H1 (cell line): Measurements from ENCODE around the gene TVP23A. TPM values are rescaled to one million over a fixed set of nuclear protein-coding genes. Genes with fewer than 3 reads are reported as not detected.

Experiments
- CTCF ChIA-PET: fragments of 300-600 bp; sonication (Branson Sonifier 250); formaldehyde crosslinking; loops from one replicate; lab custom pipeline; 2021; ENCODE audit not compliant: partially characterized antibody; lab: Charles Lee
- POLR2A ChIA-PET: fragments of 300-600 bp; sonication (Branson Sonifier 250); formaldehyde crosslinking; loops from one replicate; lab custom pipeline; 2021; ENCODE audit warnings: inconsistent platforms; ENCODE audit not compliant: partially characterized antibody; lab: Charles Lee
- DNase-seq, 2 experiments: peaks; one replicate each; pipeline versions ENCODE4 v3.0.0 to v3.0.0-alpha.2; 2010 to 2022; ENCODE audit warnings: low spot score in 2 of 2, low read depth in 1 of 2, mixed read lengths in 1 of 2
- FAIRE-seq: peaks from 2 replicates; lab custom pipeline; 2011; peaks lifted over from hg19 to GRCh38; lab: Jason Lieb, UNC
- H2AFZ ChIP-seq: 2 replicates; pipeline ENCODE4 v1.8.1; 2012; ENCODE audit warnings: low read length, inconsistent platforms
- H2AK5ac ChIP-seq: 2 replicates; pipeline ENCODE4 v1.6.1; 2013; ENCODE audit warnings: low read depth, low read length
- H2BK120ac ChIP-seq: replicated peaks from 2 replicates; pipeline ENCODE3; 2013; ENCODE audit warnings: low read depth, low read length, inconsistent platforms
- H2BK12ac ChIP-seq: 2 replicates; pipeline ENCODE4 v1.6.1; 2013; ENCODE audit warnings: low read depth, low read length
- H2BK15ac ChIP-seq: 2 replicates; pipeline ENCODE4 v1.6.1; 2013; ENCODE audit warnings: low read length
- H2BK20ac ChIP-seq: 2 replicates; pipeline ENCODE4 v1.6.1; 2013; ENCODE audit warnings: low read length
- H2BK5ac ChIP-seq: 2 replicates; pipeline ENCODE4 v1.6.1; 2013; ENCODE audit warnings: low read depth, low read length
- H3K14ac ChIP-seq: 2 replicates; pipeline ENCODE4 v1.6.1; 2013; ENCODE audit warnings: inconsistent platforms; ENCODE audit not compliant: insufficient read length
- H3K18ac ChIP-seq: 2 replicates; pipeline ENCODE4 v1.6.1; 2013; ENCODE audit warnings: low read length; ENCODE audit errors: extremely low read depth
- H3K23ac ChIP-seq: 2 replicates; pipeline ENCODE4 v1.6.1; 2013; ENCODE audit warnings: inconsistent platforms; ENCODE audit not compliant: insufficient read length
- H3K23me2 ChIP-seq: 2 replicates; pipeline ENCODE4 v1.6.1; 2013; ENCODE audit warnings: low read depth, low read length
- H3K27ac ChIP-seq: 2 replicates; pipeline ENCODE4 v1.6.1; 2011; ENCODE audit warnings: low read depth, low read length, inconsistent platforms
- H3K27me3 ChIP-seq, 4 experiments: replicated peaks in 1 of 4; 1 replicate in 1 of 4; 2 replicates in 3 of 4; pipeline versions ENCODE4 v1.6.1 to v1.8.1; 2011 to 2013; ENCODE audit warnings: low read length in 3 of 4, mild to moderate bottlenecking in 3 of 4, inconsistent platforms in 2 of 4, mixed read lengths in 2 of 4, moderate library complexity in 1 of 4; ENCODE audit not compliant: control insufficient read depth in 3 of 4, insufficient read depth in 3 of 4; ENCODE audit errors: extremely low read depth in 1 of 4
- H3K36me3 ChIP-seq, 4 experiments: 2 replicates each; pipeline versions ENCODE4 v1.6.1 to v1.8.1; 2011 to 2013; ENCODE audit warnings: mild to moderate bottlenecking in 4 of 4, low read length in 3 of 4, moderate library complexity in 2 of 4, control low read depth in 1 of 4, inconsistent platforms in 1 of 4; ENCODE audit not compliant: insufficient read depth in 4 of 4, control insufficient read depth in 2 of 4
- H3K4ac ChIP-seq: replicated peaks from 2 replicates; pipeline ENCODE3; 2013; ENCODE audit warnings: low read length, low read depth, mixed read lengths, inconsistent platforms; ENCODE audit not compliant: insufficient read length
- H3K4me1 ChIP-seq, 4 experiments: replicated peaks in 1 of 4; 1 replicate in 1 of 4; 2 replicates in 3 of 4; pipeline versions ENCODE4 v1.6.1 to v1.8.1; 2011 to 2013; ENCODE audit warnings: low read length in 3 of 4, inconsistent platforms in 2 of 4, mixed read lengths in 1 of 4; ENCODE audit not compliant: insufficient read depth in 4 of 4, control insufficient read depth in 3 of 4
- H3K4me2 ChIP-seq, 2 experiments: 2 replicates each; pipeline versions ENCODE4 v1.6.1 to v1.8.1; 2011 to 2013; ENCODE audit warnings: low read depth in 2 of 2, low read length in 2 of 2, control low read depth in 1 of 2, inconsistent platforms in 1 of 2, mild to moderate bottlenecking in 1 of 2; ENCODE audit not compliant: insufficient read depth in 1 of 2
- H3K4me3 ChIP-seq, 4 experiments: fragments of 200-600, 300-600 bp in 1 of 4; sonication (generic), shearing (Covaris generic), sonication (Bioruptor Twin) in 1 of 4; 2 replicates each; pipeline versions ENCODE4 v1.5.1 to v1.8.1; 2011 to 2016; ENCODE audit warnings: low read length in 4 of 4, low read depth in 3 of 4, control low read depth in 2 of 4, inconsistent platforms in 2 of 4, mild to moderate bottlenecking in 2 of 4, mixed read lengths in 1 of 4, moderate library complexity in 1 of 4; ENCODE audit not compliant: insufficient read depth in 2 of 4; ENCODE audit errors: extremely low read depth in 1 of 4
- H3K56ac ChIP-seq: replicated peaks from 2 replicates; pipeline ENCODE3; 2013; ENCODE audit warnings: low read depth, mild to moderate bottlenecking, mixed read lengths, low read length, inconsistent platforms; ENCODE audit not compliant: insufficient read length
- H3K79me1 ChIP-seq: 2 replicates; pipeline ENCODE4 v1.6.1; 2013; ENCODE audit warnings: low read depth, low read length, control low read depth
- H3K79me2 ChIP-seq, 2 experiments: 2 replicates each; pipeline versions ENCODE4 v1.6.1 to v1.8.1; 2012 to 2013; ENCODE audit warnings: low read length in 2 of 2, mild to moderate bottlenecking in 2 of 2, inconsistent platforms in 1 of 2; ENCODE audit not compliant: insufficient read depth in 2 of 2, control insufficient read depth in 1 of 2
- H3K9ac ChIP-seq, 4 experiments: replicated peaks in 1 of 4; 1 replicate in 1 of 4; 2 replicates in 3 of 4; pipeline versions ENCODE4 v1.6.1 to v1.8.1; 2011 to 2013; ENCODE audit warnings: low read depth in 3 of 4, low read length in 3 of 4, control low read depth in 2 of 4, mild to moderate bottlenecking in 2 of 4, moderate library complexity in 2 of 4, inconsistent platforms in 1 of 4; ENCODE audit errors: extremely low read depth in 1 of 4
- H3K9me3 ChIP-seq, 2 experiments: 2 replicates each; pipeline versions ENCODE4 v1.6.1 to v1.8.1; 2012 to 2013; ENCODE audit warnings: mild to moderate bottlenecking in 2 of 2, moderate library complexity in 2 of 2, control low read depth in 1 of 2, inconsistent platforms in 1 of 2, low read depth in 1 of 2, low read length in 1 of 2, mixed read lengths in 1 of 2; ENCODE audit not compliant: insufficient read depth in 2 of 2
- H4K20me1 ChIP-seq, 2 experiments: replicated peaks in 1 of 2; 2 replicates each; pipeline versions ENCODE3 to v1.8.1; 2011 to 2013; ENCODE audit warnings: inconsistent platforms in 2 of 2, low read length in 2 of 2, mild to moderate bottlenecking in 1 of 2; ENCODE audit not compliant: insufficient read depth in 2 of 2, control insufficient read depth in 1 of 2
- H4K5ac ChIP-seq: 2 replicates; pipeline ENCODE4 v1.6.1; 2013; ENCODE audit warnings: low read length, low read depth, mixed read lengths, inconsistent platforms; ENCODE audit not compliant: insufficient read length
- H4K8ac ChIP-seq: 2 replicates; pipeline ENCODE4 v1.8.0; 2013; ENCODE audit warnings: mild to moderate bottlenecking, moderate library complexity, low read length, inconsistent platforms; ENCODE audit not compliant: insufficient read depth; ENCODE audit errors: extremely low read depth
- H4K91ac ChIP-seq: replicated peaks from 2 replicates; pipeline ENCODE3; 2013; ENCODE audit warnings: low read length, mixed read lengths, inconsistent platforms; ENCODE audit not compliant: insufficient read length
- ATF3 ChIP-seq: IDR thresholded peaks from 2 replicates; pipeline ENCODE4 v1.6.1; 2011; ENCODE audit warnings: low read depth, mild to moderate bottlenecking, low read length; ENCODE audit not compliant: insufficient read depth
- HDAC2 ChIP-seq, 2 experiments: fragments of 300-600 bp in 1 of 2; sonication (generic) in 1 of 2; IDR thresholded peaks; 2 replicates each; pipeline ENCODE4 v1.6.1; 2011 to 2012; ENCODE audit warnings: low read depth in 2 of 2, low read length in 2 of 2, mild to moderate bottlenecking in 2 of 2, moderate library complexity in 2 of 2, borderline replicate concordance in 1 of 2, inconsistent platforms in 1 of 2
- SUZ12 ChIP-seq: fragments of 200-600 bp; sonication (generic); IDR thresholded peaks from 2 replicates; pipeline ENCODE4 v1.6.1; 2012; ENCODE audit warnings: mild to moderate bottlenecking, inconsistent platforms, low read length, moderate library complexity, mixed read lengths
- USF2 ChIP-seq: IDR thresholded peaks from 2 replicates; pipeline ENCODE4 v1.6.1; 2011; ENCODE audit warnings: low read length, improper control_type of control experiment
- WGBS, 2 experiments: shearing (Covaris generic) in 1 of 2; methylation state at CpG; one replicate each; pipeline versions ENCODE4 v1.1.6 to v1.1.7; 2013 to 2015; ENCODE audit warnings: low lambda C conversion rate in 2 of 2, mixed read lengths in 2 of 2, inconsistent platforms in 1 of 2, low coverage in 1 of 2, missing lambda C conversion rate in 1 of 2; ENCODE audit not compliant: insufficient replicate concordance in 2 of 2, insufficient coverage in 1 of 2, insufficient read length in 1 of 2; ENCODE audit errors: extremely low coverage in 1 of 2, missing lambda C conversion rate in 1 of 2; 5-methylcytosine and 5-hydroxymethylcytosine counted together
- polyA plus RNA-seq, 7 experiments: library from polyadenylated mRNA; depleted of rRNA in 3 of 7; stranded (reverse) in 5 of 7; unstranded in 2 of 7; fragments of >200 nt in 5 of 7; fragments of 200-250 nt in 2 of 7; gene quantifications; 1 replicate in 5 of 7; 2 replicates in 1 of 7; 4 replicates in 1 of 7; pipeline versions ENCODE4 v1.2.1 to v1.2.3, GENCODE V29; 2011 to 2013; ENCODE audit warnings: missing spikeins in 2 of 7, mixed read lengths in 2 of 7
- total RNA-seq: library from RNA; stranded (reverse); fragmentation: NEBNext Ultra II Directional; extraction: Animal tissue kit (Norgen Biotek cat#: 25700); gene quantifications from 2 replicates; pipeline ENCODE4 v1.2.1, GENCODE V29; 2021

Gene TVP23A
- total and polyA plus RNA-seq, 2 of the 8 experiments (the other 6 are each of a cell fraction or from before 2014, with no cell fraction given), result 2.2 to 3.1 TPM

- Histone ChIP-seq H2BK120ac (no peak overlapping the region), H3K9me3 (no peaks in the 10 kb centered on the region), H3K79me2 (no peaks in the 10 kb centered on the region), H3K79me1 (no peaks in the 10 kb centered on the region), H4K20me1 (no peaks in the 10 kb centered on the region), H4K5ac (no peak overlapping the region), H3K23ac (no peak overlapping the region), H2AFZ (no peak overlapping the region), H2BK5ac (no peak overlapping the region), H4K8ac (no peak overlapping the region), H2BK15ac (no peak overlapping the region)
- WGBS, 2 experiments, result 74% methylated on average over 2 of the region's 2 CpGs; no CpG with 5 or more reads in 1 of the 2 experiments
- TF ChIP-seq USF2 (no peak), SUZ12 (no peak), ATF3 (no peak), HDAC2 (IDR thresholded peaks at IDR 0.05; ENCODE audit: borderline replicate concordance in 1 of 2, low read depth in 2 of 2, low read length in 2 of 2) (no peak)
- TF ChIP-seq, all 59 proteins: peak for 0
- no peaks in the 10 kb centered on the region for H3K4me1 ChIP-seq
- no peak for DNase-seq
- no peak overlapping the region for H2AK5ac ChIP-seq
- no peak overlapping the region for H3K56ac ChIP-seq
- H3K4me2 ChIP-seq, result no peak overlapping the region
- CTCF ChIA-PET, result interaction anchor here (1.2 to 1.3 kb wide), 2 partner anchors 10 to 72 kb away, joined by 3 to 4 read pairs; no protein-coding TSS in a partner anchor
- H3K36me3 ChIP-seq, result no peaks in the 10 kb centered on the region
- H3K14ac ChIP-seq, result no peak overlapping the region
- no peak overlapping the region for H3K9ac ChIP-seq
- H4K91ac ChIP-seq, result no peak overlapping the region
- no peaks in the 10 kb centered on the region for H3K23me2 ChIP-seq
- no peaks in the 10 kb centered on the region for H3K27me3 ChIP-seq
- FAIRE-seq, result no peak
- no peak overlapping the region for H2BK20ac ChIP-seq
- H3K27ac ChIP-seq, result no peak overlapping the region
- H3K4me3 ChIP-seq, result no peak overlapping the region
- H3K4ac ChIP-seq, result no peak overlapping the region
- H2BK12ac ChIP-seq, result no peak overlapping the region
- POLR2A ChIA-PET, result no interaction called here
- no peak overlapping the region for H3K18ac ChIP-seq
These were observed 28.6 kb upstream of the TVP23A start for GRCh38 chr16:10847176-10847575.
